VCaP (cell line): Measurements from ENCODE around the gene CAPZB.

Experiments
- H3K27ac ChIP-seq: fragments of 450-650 bp; 2 replicates; pipeline ENCODE4 v1.5.1; 2017
- CTCF ChIP-seq: fragments of 450-650 bp; conservative IDR thresholded peaks from 2 replicates; pipeline ENCODE4 v1.5.1; 2017; ENCODE audit warnings: mild to moderate bottlenecking, moderate library complexity

Gene CAPZB

GRCh38 chr1:19450811-19451515 is 34.4 kb downstream of the CAPZB start:
- H3K27ac ChIP-seq: no peak overlapping the region
- no peak for TF ChIP-seq CTCF

GRCh38 chr1:19449454-19450228 is 35.7 kb downstream of the CAPZB start:
- TF ChIP-seq CTCF: no peak
- no peak overlapping the region for H3K27ac ChIP-seq

GRCh38 chr1:19448491-19449439 is 36.6 kb downstream of the CAPZB start:
- TF ChIP-seq CTCF: no peak
- no peak overlapping the region for H3K27ac ChIP-seq

GRCh38 chr1:19447550-19447949 is 37.8 kb downstream of the CAPZB start:
- no peak for TF ChIP-seq CTCF
- peak overlapping the region; percentile 69 for H3K27ac ChIP-seq

GRCh38 chr1:19445417-19446342 is 39.7 kb downstream of the CAPZB start:
- peak; percentile 68 for TF ChIP-seq CTCF
- peak overlapping the region; percentile 69 for H3K27ac ChIP-seq

- no peak for TF ChIP-seq CTCF
- H3K27ac ChIP-seq: peak overlapping the region; percentile 69
Observed at GRCh38 chr1:19444296-19445021, 40.9 kb downstream of the CAPZB start.
